ENCODE data around the gene VAMP4. TPM values are rescaled to one million over a fixed set of nuclear protein-coding genes. Genes with fewer than 3 reads are reported as not detected.
A peak's percentile ranks its signal among the peaks of the same experiment; 100 is the strongest.

VAMP4 gene
- total and polyA plus RNA-seq, 2 donors from 2014 or later = 7.5 to 15.3 TPM

DNA sequence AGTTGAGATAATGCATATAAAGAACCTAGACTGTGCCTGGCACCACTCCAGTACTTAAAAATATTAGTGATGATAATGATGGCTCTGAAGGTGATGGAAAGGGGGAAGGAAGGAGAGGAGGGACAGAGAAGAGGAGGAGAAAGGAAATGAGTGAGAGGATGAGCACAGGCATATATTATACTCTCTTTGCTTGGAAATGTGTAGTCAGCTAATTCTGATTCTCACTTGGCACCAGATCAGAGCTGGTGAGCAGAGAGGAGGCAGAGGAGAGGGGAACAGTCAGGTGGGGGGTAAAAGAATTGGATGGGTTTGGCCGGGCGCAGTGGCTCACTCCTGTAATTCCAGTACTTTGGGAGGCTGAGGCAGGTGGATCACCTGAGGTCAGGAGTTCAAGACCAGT is 65.0 kb downstream of the VAMP4 start:
- FAIRE-seq = no peak
- no peak overlapping the region for H3K9ac ChIP-seq (ENCODE audit: low read length in 3 of 3)
- no peak overlapping the region for H3K4me3 ChIP-seq (ENCODE audit: low read length in 3 of 3)
- H3K9me3 ChIP-seq (ENCODE audit: control insufficient read depth in 2 of 3, insufficient read depth in 1 of 3, low read length in 3 of 3) = no peaks in the 10 kb centered on the region
- TF ChIP-seq, protein P1, sequence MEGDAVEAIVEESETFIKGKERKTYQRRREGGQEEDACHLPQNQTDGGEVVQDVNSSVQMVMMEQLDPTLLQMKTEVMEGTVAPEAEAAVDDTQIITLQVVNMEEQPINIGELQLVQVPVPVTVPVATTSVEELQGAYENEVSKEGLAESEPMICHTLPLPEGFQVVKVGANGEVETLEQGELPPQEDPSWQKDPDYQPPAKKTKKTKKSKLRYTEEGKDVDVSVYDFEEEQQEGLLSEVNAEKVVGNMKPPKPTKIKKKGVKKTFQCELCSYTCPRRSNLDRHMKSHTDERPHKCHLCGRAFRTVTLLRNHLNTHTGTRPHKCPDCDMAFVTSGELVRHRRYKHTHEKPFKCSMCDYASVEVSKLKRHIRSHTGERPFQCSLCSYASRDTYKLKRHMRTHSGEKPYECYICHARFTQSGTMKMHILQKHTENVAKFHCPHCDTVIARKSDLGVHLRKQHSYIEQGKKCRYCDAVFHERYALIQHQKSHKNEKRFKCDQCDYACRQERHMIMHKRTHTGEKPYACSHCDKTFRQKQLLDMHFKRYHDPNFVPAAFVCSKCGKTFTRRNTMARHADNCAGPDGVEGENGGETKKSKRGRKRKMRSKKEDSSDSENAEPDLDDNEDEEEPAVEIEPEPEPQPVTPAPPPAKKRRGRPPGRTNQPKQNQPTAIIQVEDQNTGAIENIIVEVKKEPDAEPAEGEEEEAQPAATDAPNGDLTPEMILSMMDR (IDR thresholded peaks at IDR 0.05; ENCODE audit: borderline replicate concordance, extremely low read depth, insufficient read depth) = no peak
- intact Hi-C loops (cut with DNase I) = no loop called here
- no peak overlapping the region for H3K27ac ChIP-seq (ENCODE audit: low read depth in 2 of 2, low read length in 2 of 2)
- H3K4me1 ChIP-seq (ENCODE audit: control insufficient read depth in 2 of 3, insufficient read depth in 2 of 3, low read depth in 1 of 3, low read length in 3 of 3) = no peaks in the 10 kb centered on the region
- no peaks in the 10 kb centered on the region for H3K36me3 ChIP-seq (ENCODE audit: control insufficient read depth in 2 of 3, insufficient read depth in 3 of 3, low read length in 3 of 3)
- no peaks in the 10 kb centered on the region for H3K27me3 ChIP-seq (ENCODE audit: control insufficient read depth, insufficient read depth, low read length)
- DNase-seq = no peak

DNA sequence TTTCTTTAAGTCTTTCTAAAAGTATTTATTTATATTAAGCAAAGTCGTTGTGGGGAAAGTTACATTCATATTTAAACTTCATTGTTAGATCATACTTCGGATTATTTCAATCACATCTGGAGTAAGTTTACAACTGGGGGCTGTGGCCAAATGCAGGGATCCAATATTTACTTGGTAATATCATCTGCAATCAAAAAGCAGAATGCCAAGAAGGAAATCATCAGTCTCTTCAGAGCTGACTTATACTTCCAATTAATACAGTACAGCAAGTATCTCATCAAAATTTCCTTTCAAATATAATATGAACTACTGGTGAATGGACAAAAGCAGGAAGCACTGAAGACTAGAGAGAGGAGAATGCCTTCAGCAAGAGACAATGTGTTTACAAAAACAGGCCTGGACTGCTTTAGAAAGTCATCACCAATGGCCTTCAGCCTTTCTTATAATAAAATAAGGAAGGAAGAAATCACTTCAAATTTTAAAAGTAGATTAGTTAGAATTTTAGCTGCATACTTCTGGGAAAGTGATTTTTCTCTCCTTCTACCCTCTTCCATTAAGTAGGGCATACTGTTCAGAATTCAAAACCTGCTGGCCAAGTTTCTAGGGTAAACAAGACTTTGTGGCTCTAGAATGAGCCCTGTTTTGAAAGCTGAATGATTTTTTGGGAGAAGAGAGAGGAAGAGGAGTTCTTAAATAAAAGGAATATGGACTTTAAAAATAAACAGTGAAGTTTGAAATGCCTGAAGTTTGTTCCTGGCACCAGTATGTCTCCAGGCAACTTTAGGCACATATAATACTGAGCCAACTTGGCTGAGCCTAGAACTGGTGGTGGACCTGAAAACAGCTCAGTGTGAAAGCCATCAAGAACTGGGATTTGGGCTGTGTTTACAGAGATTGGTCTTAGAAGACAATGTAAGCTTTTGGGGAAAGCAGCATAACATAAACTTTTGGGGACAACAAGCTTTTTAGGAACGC is 67.1 kb downstream of the VAMP4 start:
- Histone ChIP-seq H3K27me3 (ENCODE audit: control insufficient read depth, insufficient read depth, low read length) (no peaks in the 10 kb centered on the region), H3K9ac (ENCODE audit: low read length in 3 of 3) (no peak overlapping the region), H3K4me1 (ENCODE audit: control insufficient read depth in 2 of 3, insufficient read depth in 2 of 3, low read depth in 1 of 3, low read length in 3 of 3) (no peaks in the 10 kb centered on the region), H3K27ac (ENCODE audit: low read depth in 2 of 2, low read length in 2 of 2) (no peak overlapping the region), H3K9me3 (ENCODE audit: control insufficient read depth in 2 of 3, insufficient read depth in 1 of 3, low read length in 3 of 3) (no peaks in the 10 kb centered on the region), H3K4me3 (ENCODE audit: low read length in 3 of 3) (no peak overlapping the region), H3K36me3 (ENCODE audit: control insufficient read depth in 2 of 3, insufficient read depth in 3 of 3, low read length in 3 of 3) (no peaks in the 10 kb centered on the region)
- no peak for FAIRE-seq
- intact Hi-C loops (cut with DNase I) = no loop called here
- TF ChIP-seq, protein P1 (IDR thresholded peaks at IDR 0.05; ENCODE audit: borderline replicate concordance, extremely low read depth, insufficient read depth) = no peak
- no peak for DNase-seq

GRCh38 chr1:171670739-171671138 is 71.1 kb downstream of the VAMP4 start:
- H3K9ac ChIP-seq (ENCODE audit: low read length in 3 of 3) = no peak overlapping the region
- H3K36me3 ChIP-seq (ENCODE audit: control insufficient read depth in 2 of 3, insufficient read depth in 3 of 3, low read length in 3 of 3) = no peaks in the 10 kb centered on the region
- no peak for FAIRE-seq
- no peaks in the 10 kb centered on the region for H3K4me1 ChIP-seq (ENCODE audit: control insufficient read depth in 2 of 3, insufficient read depth in 2 of 3, low read depth in 1 of 3, low read length in 3 of 3)
- DNase-seq = peak in 1 of 5 donors; percentile 60
- H3K4me3 ChIP-seq (ENCODE audit: low read length in 3 of 3) = no peak overlapping the region
- TF ChIP-seq, protein P1 (IDR thresholded peaks at IDR 0.05; ENCODE audit: borderline replicate concordance, extremely low read depth, insufficient read depth) = no peak
- intact Hi-C loops (cut with DNase I) = no loop called here
- H3K9me3 ChIP-seq (ENCODE audit: control insufficient read depth in 2 of 3, insufficient read depth in 1 of 3, low read length in 3 of 3) = no peaks in the 10 kb centered on the region
- no peak overlapping the region for H3K27ac ChIP-seq (ENCODE audit: low read depth in 2 of 2, low read length in 2 of 2)
- no peaks in the 10 kb centered on the region for H3K27me3 ChIP-seq (ENCODE audit: control insufficient read depth, insufficient read depth, low read length)
